ELF-1 (cell line): ENCODE data around the gene UFD1.

Experiments
- DNase-seq: peaks from one replicate; pipeline ENCODE4 v3.0.0-alpha.2; 2016; ENCODE audit warnings: low read depth, low spot score

Gene UFD1

DNA sequence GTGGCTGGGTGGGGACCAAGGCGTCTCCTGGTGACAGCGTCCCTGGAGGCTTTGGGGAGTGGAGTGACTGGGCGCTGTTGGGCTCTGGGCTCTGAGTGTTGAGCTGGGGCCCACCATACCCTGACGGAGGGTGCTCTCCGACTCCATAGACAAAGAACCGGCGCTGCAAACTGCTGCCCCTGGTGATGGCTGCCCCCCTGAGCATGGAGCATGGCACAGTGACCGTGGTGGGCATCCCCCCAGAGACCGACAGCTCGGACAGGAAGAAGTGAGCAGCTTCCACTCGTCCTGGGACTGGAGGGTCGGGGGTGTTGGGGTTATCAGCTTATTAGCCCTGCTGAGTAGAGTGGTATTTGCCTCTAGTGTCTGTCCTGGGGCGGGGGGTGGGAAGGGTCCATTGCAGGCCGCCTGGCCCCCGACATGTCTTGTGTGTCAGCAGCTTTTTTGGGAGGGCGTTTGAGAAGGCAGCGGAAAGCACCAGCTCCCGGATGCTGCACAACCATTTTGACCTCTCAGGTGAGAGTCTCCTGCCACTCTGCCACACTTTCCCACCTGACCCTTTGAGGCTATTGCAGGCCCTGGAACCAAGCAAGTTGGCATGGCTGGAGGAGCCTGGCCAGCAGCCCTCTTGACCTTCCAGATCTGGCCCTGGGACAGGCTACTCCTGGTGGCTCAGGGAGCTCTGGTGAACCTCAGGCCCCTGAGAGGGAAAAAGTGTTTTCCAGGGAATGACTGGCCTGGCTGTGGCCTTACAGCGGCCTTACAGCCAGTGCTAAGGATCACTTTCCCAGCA, 37.6 kb upstream of the UFD1 start:
- no peak for DNase-seq

DNA sequence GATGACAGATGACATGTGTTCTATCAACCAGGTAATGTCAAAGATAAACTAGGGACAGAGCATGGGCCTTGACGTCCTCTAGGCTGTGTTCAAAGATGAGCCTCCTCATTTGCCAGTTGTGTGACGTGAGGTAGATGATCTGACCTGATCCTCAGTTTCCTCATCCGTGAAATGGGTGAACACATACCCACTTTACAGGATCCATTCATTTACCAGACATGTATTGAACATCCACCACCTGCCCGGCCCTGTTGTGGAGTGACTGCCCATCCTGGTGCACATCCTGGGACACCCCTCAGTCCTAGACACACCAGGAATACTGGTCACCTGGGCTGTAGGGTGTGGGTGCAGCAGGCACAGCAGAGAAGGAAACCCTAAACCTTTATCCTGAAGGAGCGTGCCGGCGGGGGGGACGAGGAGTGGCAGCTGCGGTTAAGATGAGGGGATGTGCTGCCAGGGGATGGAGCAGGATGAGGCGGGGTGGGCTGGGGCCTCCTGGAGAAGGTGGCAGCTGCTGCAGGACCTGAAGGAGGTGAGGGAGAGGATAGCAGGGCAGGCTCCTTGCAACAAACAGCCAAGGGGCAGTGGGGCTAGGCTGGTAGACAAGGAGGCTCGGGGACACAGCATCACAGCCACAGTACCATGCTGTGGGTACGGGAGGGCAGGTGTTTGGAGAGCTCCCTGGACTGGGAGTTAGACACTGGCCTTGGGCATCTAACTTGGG, 36.8 kb upstream of the UFD1 start:
- DNase-seq: no peak

DNA sequence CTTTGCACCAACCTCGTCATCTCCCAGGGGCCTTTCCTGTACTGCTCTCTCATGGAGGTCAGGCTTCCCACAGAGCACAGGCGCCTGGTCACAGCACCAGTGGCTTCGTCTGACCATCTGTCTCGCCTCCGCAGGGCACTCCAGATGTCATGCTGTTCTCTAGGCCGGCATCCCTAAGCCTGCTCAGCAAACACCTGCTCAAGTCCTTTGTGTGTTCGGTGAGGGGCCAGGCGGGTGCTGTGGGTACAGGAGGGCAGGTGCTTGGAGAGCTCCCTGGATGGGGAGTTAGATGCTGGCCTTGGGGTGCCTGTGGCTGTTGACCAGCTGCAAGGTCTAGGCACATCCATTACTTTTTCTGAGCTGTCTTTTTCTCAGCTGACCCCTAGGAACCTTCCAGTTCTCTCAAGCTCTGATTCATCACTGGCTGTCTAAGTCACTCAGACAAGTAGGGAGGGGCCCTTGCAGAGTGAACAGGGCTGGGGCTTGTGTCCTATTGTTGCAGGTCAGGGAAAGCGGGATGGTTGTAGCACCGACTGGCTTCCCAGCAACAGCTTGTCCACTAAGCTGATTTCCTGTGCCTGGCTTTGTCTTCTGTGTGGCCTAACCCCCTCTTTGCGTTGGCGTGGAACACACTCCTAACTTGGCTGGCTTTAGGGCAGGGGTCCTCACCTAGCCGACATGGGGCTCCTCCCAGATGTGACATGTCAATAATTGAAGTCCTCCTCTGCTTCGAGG, 36.0 kb upstream of the UFD1 start:
- no peak for DNase-seq

DNA sequence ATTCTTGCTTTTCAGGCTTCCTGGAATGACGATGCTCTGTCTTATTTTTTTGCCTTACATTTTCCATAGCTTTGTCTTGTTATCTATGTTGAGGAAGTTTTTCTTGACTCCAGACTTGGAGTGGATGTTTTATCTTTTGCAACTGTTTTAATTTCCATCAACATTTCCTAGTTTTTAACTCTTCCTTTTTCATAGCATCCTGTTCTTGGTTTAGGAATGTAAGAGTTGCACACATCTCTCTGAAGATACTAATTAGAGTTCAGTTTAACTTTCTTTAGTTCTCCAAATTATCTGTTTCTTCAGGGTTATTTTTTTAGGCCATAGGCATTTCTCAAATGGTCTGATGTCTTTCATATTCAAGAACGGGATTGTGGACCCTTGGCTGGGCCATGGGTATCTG, 34.8 kb upstream of the UFD1 start:
- no peak for DNase-seq

DNA sequence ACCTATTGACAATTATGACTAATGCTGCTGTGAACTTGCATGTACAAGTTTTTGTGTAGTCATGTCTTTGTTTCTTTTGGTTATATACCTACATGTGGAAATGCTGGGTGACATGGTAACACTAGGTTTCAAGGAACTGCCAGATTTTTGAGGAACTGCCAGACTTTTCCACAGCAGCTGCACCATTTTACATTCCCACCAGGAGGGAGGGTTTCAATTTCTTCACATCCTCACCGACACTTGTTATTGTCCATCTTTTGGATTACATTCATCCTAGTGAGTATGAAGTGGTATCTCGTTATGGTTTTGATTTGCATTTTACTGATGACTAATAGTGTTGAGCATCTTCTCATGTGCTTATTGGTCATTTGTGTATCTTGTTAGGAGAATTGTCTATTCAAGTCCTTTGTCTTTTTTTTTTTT, 31.9 kb upstream of the UFD1 start:
- DNase-seq: no peak

DNA sequence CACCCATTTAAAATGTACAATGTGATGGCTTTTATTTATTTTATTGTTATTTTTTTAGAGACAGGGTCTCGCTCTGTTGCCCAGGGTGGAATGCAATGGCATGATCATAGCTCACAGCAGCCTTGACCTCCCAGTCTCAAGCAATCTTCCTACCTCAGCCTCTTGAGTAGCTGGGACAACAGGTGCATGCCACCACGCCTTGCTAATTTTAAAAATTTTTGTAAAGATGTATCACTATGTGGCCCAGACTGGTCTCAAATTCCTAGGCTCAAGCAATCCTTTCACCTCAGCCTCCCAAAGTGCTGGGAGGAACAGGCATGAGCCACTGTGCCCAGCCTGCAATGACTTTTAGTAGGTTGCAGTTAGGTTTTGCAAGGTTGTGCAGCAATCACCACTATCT, 30.9 kb upstream of the UFD1 start:
- no peak for DNase-seq

DNA sequence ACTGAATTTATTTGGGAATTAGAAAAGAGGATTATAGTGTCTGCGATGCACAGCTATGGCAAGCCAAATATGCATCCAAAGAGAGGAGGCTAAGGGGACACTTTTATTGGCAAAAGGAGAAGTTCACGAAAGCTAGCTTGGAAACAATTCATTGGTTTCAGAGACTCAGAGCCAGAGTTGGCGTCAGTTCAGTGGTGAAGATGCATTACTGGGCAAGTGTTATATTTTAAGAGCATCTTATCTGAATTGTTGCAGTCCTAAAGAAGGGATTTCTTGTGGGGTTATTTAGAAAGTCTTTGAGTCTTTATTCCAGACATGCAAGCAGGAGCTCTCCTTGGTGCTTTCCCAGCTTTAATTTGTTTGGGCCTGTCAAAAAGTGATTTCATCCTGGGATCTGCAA, 30.2 kb upstream of the UFD1 start:
- no peak for DNase-seq

DNA sequence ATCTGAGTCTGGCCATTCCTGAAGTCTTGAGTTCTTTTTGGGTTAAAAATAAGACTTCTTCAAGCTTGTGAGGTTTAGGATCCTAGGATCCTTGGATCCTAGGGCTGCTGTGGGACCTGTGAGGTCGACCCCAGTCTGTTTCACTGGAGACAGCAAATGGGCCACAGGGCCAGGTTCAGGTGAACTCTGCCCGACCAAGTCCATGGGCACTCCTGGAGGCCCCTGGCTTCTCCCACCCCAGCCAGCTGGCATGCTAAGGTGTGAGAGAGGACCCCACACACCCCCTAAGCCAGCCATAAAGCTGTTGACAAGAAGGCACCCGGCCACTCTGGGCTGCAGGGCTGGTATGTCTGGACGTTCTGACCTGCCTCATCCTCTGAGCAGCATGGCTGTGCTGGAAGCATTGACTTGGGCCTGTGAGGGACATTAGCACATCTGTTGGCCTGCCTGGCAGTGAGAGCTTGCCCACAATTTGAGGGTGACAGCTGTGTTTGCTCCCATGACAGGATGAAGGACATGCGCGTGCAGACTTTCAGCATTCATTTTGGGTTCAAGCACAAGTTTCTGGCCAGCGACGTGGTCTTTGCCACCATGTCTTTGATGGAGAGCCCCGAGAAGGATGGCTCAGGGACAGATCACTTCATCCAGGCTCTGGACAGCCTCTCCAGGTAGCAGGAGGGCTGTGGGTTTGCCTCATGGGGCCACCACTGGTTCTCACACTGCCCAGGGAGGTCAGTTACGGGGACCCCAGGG, 29.2 kb upstream of the UFD1 start:
- DNase-seq: no peak

DNA sequence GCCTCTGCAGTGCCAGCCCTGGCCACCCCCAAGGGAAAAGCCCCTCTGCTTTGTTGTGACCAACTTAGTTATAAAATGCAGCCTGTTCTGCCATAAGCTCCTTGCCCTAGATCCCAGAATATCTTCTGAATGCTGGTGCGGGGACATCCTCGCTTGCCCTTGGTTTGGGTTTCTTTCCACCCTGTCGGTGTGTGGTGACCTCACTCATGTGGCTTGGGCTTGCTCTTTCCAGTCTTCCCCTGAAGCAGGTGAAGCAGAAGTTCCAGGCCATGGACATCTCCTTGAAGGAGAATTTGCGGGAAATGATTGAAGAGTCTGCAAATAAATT, 28.5 kb upstream of the UFD1 start:
- DNase-seq: no peak

DNA sequence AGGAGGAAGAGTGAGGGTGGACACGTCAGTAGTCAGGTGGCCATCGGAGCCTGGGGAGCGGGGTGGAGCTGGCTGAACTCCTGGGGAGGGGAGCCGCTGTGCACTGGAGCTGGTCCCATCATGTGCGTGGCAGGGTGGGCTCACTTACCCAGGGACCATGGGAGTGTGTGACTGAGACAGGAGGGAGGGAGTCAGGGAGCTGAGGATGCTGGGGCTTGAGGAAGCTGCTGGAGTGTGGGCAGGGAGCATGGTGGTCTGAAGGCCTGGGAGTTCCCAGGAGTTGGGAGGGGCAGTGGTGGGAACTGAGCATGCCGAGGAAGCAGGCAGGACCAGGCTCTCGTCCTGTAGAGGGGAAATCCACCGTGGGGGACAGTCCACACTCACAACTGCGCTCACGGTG, 27.2 kb upstream of the UFD1 start:
- no peak for DNase-seq

DNA sequence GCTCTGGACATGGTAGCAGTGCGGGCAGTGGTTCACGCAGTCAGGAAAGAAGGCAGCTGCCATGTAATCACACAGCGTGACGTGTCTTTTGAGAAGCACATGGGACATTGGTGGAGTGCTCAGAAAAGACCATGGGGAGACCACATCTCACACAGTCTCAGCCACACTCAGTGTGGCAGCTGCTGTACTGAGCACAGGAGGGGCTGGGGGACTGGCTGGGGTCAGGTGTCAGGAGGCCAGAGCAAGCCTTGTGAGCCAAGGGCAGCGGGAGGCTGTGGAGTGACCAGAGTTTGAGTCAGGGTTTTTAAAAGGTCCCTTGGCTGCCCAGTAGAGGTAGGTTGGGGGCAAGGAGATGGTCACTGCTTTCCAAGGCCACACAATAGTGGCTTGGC, 26.7 kb upstream of the UFD1 start:
- DNase-seq: no peak

DNA sequence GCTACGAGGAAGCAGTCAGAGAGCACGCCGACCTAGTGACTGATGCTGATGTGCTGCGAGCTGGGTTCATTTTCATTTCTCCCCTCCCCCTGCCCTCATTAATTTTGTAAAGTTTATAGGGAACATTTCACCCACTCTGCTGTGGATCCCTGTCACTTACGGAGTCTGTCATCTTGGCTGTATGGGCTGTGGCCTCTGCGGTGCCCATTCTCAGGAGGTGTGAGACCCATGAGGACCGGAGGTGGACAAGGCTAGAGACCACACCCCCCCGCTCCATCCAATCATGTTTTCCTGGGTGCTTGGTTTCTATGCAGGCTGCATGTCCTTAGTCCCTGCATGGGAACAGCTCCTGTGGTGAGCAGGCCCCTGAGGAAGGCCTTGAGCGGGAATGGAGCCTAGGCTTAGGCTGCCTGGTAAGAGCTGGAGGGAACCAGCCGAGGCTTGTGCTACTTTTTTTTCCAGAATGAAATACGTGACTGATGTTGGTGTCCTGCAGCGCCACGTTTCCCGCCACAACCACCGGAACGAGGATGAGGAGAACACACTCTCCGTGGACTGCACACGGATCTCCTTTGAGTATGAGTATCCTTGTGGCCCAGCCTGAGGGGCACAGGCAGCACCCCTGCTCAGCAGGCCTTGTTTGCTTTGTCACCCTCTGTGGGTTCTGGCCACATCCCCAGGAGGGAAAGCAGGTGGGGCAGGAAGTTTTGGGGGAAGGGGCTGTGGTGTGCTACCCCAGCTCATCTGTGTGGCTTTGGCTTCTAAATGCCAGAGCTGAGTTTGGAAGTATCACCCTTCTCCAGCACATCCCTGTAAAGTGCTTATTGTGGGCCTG, 26.1 kb upstream of the UFD1 start:
- no peak for DNase-seq

DNA sequence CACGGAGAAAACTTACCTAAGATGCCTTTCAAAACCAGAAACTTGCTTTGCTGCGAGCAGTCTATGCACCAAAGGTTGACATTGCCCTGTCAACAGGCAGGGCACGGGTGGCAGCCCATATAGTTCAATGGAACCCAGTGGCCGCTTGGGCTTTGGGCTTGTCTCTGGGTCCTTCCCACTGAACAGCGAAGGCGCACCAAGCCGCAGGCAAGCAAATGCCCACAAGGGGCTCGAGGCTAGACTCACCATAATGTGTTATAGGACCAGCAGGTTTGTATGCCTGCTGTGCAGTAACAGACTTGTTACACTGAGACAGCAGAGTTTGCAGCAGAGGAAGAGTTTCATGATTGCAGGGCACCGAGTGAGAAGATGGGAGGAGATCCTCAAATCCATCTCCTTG, 24.9 kb upstream of the UFD1 start:
- DNase-seq: peak; percentile 21

DNA sequence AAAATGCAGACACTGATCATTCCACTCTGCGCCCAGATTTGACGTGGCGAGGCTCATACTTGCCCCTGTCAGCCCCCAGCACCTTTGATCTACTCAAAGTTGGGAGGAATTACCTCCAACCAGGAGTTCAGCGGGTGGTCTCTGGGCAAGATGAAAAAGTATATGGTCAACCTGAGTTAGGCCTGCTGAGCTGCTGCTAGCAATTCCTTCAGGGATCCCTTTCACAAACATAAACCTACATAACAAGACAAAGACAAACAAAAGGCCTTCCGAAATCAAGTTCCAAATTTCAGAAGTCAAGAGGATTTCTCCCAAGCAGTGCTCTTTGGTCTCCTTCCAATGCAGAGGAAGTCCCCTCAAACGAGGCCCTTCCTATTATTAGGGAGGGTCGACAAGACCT, 24.4 kb upstream of the UFD1 start:
- DNase-seq: no peak

DNA sequence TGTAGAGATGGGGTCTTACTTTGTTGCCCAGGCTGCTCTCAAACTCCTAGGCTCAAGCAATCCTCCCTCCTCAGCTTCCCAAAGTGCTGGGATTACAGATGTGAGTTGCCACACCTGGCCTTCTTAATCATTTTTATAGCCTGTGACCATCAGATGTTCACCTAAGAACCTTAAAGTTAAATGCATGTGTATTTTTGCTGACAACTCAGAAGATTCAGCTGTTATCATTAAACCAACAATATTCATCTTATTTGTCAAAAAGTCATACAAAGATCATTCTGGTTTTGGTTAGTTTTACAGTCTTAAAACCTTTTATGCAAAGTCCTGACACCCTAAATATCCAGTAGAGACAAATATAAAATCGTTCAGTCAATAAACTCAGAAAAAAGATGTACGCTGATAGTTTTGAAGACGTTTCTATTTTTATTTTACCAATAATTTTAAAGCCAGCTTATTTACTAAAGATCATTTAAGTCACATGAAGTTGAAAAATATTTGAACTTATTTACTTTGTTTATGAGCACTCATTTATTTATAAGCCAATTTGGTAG, 23.0 kb upstream of the UFD1 start:
- DNase-seq: no peak

DNA sequence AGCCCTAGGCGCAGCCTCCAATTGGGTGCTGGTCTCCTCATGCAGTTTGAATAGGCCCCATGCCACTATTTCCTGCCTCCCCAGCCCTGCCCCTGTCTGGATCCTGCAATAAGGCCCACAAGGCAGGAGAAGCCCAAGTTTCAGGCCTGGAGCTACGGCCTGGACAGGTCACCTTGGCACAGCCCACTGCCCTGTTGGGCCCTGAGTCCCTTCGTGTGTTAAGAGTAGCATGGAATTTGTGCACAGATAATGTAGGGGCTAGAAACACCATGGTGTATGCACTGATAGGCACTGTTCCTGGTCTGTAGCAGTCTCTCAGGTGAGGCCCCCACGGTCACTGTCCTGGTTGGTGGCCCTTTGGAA, 20.9 kb upstream of the UFD1 start:
- DNase-seq: no peak

DNA sequence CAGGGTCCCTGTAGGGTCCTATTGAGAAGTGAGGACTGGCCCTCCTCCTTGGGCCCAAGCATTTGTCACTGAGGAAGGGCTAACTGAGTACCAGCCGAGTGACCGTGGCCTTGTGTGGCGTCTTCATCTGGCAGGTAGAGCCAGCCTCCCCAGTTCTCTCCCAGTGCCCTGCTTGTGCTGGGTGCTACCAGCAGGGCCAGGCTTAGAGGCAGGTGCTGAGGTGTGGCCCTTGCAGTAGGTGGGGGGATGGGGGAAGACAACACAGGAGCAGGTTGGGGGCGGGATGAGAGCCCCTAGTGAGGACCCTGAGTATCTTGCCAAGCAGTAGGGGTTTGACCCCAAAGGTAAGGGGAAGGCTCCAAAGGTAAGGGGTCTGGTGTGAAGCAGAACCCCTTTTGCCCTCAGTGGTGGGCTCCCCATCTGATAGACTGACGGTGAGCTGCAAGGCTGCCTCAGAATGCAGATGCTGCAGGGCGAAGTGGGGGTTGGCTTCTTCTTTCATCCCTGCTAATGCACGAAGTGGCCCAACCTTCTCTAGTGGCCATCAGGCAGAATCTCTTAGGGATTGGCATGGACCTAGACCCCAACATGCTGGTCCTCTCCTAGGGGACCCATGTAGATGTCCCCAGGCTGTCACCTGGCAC, 20.4 kb upstream of the UFD1 start:
- no peak for DNase-seq

DNA sequence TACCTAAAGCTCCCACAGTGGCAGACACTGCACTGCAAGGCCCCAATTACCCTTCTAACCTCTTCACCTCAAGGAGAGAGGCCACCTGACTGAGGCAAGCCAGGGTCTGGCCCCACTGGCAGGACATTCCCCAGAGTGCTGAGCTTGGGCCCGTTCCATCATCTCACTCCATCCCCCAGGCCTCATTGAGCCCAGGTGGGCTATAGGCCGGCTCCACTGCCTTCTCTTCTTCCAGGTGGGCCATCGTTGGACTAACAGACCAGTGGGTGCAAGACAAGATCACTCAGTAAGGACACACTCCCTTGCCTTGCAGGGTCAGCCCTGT, 19.8 kb upstream of the UFD1 start:
- DNase-seq: no peak

DNA sequence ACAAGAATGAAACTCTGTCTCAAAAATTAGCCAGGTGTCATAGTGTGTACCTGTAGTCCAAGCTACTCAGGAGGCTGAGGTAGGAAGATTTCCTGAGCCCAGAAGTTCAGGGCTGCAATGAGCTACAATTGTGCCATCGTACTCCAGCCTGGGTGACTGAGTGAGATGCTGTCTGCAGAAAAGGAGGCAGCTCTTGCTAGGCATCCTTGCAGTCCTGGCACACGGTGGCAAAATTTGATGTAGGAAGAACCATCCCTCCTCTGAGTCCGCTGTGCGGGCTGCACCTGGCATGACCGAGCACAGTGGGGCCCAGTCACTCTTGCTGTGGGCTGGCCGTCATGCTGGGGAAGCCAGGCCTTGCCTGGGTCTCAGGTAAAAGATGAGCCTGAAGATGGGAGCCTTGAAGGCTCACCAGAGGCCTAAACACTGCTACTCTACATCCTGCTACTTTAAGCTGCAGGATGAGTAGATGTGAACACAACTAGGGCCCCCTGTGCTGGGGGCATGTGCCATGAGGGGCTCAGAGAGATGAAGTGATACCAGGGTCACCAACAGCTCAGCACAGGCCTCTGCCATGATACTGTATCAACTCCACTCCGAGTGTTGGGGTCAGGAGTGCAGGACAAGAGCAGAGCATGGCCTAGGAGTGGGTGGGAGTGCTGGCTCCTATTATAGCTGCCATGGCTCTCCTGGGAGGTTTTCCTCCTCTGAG, 19.3 kb upstream of the UFD1 start:
- DNase-seq: no peak

DNA sequence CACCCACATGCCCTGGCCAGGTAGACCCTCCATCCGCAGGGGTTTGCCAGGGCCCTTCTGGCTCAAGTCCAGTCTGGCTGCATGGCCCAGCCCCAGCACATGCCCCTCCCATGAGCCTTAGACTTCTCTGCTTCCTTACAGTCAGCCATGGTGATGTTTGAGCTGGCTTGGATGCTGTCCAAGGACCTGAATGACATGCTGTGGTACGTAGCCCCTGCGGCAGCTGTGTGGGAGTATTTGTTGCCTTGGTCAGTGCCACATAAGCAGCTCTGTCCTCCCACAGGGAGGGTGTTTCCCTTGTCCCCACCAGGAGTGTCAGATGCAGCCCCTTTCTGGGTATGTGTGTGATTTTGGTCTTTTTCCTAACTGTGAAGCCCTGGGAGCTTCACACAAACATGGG, 18.3 kb upstream of the UFD1 start:
- DNase-seq: no peak
